CD4-positive, alpha-beta T cell treated with Interleukin-21 for 1 hour (primary cell): Measurements from ENCODE around the gene EFNB2.

Experiments used
- DNase-seq: peaks from one replicate; pipeline ENCODE4 v3.0.0-alpha.2; 2020

EFNB2 gene

GRCh38 chr13:106480351-106480910, 55.0 kb downstream of the EFNB2 start:
- DNase-seq = no peak

- DNase-seq = no peak
Measured at GRCh38 chr13:106479929-106480328, 55.5 kb downstream of the EFNB2 start.

DNA sequence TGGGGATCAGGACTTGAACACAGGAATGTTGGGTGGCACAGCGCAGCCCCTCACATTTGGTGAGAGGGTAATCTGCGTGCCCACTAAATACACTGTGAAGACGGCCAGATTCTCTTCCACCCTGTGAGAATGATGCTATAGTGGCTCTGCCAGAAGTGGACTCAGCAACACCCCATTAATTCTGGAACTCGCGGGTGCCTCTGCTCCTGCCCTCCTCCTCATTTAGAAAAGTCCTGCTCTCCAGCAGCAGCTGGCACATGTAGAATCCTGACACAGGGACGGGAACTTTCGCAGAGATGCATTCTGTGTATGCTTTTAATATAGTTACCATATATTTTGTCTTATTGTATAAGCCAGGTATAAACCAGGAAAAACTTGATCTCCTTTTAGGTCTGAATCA, 57.3 kb downstream of the EFNB2 start:
- DNase-seq = no peak

DNA sequence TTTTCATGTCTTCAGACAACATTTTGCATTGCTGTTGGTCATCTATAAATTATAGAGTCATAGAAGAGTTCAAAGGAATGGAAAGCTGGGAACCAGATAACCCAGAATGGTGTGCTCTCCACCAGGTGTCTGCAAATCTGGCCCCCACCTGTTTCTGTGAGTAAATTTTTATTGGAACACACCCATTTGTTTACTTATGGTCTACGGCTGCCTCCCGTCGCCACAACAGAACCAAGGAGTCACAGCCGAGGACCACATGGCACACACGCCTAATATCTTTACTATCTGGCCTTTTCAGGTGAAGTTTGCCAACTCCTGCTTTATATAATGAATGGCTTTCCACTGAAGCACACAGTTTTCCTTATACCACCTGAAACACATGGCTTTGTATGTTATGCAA, 58.2 kb downstream of the EFNB2 start:
- DNase-seq = no peak

GRCh38 chr13:106475852-106476251, 59.6 kb downstream of the EFNB2 start:
- DNase-seq = no peak

- no peak for DNase-seq
Measured at GRCh38 chr13:106474912-106475311, 60.5 kb downstream of the EFNB2 start.

DNA sequence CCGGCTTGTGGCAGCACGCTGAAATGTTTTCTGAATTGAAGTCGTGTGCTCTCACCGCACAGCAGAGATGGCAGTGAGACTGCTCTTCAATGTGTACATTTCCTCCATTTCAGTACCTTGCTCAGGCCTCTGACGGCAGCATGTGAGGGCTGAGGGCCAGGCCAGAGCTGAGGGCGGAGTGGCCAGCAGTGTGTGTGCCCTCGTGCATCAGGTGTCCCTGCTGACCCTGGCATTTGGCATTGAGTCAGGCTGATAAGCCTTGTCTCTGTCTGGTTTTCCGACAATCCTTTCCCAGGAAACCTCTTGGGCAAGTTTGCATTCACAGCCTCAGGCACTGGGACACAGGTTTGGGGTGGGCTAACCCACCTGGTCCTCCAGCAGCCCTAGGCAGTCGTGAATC, 62.3 kb downstream of the EFNB2 start:
- no peak for DNase-seq

GRCh38 chr13:106472621-106473020, 62.8 kb downstream of the EFNB2 start:
- no peak for DNase-seq

DNA sequence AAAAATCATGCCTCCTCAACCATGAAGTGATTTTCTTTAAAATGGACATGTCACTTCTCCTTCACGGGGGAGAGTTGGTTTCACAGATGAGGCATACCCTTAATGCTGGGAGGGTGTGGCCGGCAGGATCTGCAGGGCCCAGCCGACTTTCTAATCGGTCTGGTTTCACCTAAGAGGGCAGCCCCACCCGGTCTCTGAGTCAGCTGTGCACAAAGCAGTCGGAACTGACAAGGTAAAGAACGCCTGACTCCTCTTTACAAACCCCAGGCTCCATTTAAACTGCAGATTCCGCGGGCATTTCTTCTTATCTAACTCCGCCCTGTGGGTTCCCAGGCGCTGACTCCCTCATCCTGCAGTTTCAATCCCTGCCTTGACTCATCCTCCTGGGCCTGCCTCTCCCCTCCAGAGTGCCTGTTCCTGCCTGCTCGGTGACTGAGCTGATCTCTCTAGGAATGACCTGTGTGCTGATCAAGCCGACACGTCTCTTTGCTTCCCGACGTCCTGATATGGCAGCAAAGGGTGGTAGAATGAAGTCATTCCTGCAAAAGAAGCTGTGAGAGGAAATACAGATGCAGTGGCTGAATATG, 63.4 kb downstream of the EFNB2 start:
- DNase-seq = no peak

GRCh38 chr13:106470576-106470975, 64.9 kb downstream of the EFNB2 start:
- DNase-seq = no peak

DNA sequence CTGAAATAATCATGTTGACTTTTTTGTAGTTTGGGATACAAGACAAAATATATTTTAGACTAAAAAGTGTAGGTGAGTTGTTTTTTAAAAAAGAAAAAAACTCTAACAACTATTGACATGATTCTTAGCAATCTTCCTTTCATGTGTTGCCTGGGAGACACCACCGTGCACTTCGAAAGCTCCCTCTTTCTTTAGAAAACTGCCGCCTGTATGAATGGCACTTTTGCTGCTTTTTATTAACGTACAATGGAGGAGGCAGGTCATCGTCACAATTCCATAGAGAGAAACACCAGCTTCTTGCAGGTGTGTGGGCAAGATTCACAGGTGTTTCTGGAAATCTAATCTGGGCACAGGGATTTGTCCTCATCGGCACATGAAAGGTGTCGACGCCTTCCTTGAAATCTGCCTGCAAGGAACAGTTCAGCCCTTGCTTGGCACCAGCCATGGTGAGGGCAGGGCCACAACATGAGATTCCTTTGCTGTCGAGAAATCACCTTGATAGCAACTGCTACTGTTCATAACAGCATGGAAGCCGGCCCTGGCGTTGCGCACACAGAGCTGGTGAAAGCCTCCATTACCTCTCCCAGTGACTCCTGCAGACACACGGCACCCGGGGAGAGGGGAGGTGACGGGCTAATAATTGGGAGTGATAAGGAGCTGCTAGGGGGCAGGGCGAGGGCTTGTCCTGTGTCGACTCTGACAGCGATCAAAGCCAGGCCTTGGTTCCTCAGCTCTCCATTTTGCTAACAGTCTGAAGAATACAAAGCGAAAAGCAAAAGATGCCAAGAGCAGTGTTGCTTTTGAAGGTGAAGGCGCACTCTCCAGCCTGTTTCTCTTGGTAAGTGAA, 66.5 kb downstream of the EFNB2 start:
- no peak for DNase-seq

- DNase-seq = no peak
Measured at GRCh38 chr13:106468207-106468606, 67.3 kb downstream of the EFNB2 start.

DNA sequence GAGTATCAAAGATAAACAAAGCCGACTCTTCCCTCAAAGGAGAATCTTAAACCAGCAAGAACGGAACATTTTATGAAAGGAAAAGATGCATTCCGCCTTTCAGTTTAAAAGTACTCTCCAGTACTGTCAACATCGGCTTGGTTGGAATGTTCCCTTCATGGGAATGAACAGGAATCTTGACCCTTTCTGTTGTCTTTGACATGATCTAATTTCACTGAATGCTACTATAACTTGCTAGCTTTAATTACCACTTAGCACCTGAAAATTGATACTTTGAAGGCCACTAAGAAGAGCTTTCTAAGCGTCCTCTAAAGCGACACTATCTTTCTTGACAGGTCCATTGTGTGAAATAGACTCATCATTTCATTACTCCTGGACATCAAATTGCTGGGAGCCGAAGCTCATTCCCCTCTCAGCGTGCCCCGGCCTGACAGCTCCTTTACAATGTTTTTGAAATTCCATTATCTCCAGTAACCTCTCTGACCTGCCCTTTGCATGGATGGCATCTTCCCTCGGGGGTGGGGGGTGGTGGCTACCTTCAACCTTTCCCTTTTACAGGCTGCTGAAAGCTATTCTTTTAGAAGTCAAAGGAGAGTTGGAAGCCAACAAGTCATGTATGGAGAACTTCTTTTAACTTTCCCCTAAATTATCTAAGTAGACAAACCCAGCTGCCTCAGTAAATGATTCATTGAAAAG, 67.9 kb downstream of the EFNB2 start:
- DNase-seq = no peak

- no peak for DNase-seq
Measured at GRCh38 chr13:106466691-106467426, 68.6 kb downstream of the EFNB2 start.

DNA sequence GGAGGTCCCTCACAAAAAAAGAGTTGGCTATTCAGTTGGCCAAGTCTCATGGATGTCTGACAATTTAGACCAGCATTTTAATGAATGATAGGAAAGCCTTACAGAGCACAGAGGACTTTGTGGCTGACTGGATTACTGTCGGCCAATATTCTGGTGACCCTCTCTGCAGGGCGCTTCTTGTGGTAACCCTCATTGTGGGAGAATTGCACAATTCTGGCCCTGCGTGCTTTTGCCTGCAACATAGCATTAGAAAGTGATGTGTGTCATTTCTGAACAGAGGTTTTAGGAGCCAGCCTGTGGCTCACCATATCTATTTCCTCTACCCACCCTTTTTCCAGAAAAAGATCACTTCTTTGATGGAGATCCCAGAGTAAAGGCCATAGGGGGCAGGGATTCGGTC, 71.4 kb downstream of the EFNB2 start:
- no peak for DNase-seq

GRCh38 chr13:106462710-106463109, 72.8 kb downstream of the EFNB2 start:
- DNase-seq = no peak

DNA sequence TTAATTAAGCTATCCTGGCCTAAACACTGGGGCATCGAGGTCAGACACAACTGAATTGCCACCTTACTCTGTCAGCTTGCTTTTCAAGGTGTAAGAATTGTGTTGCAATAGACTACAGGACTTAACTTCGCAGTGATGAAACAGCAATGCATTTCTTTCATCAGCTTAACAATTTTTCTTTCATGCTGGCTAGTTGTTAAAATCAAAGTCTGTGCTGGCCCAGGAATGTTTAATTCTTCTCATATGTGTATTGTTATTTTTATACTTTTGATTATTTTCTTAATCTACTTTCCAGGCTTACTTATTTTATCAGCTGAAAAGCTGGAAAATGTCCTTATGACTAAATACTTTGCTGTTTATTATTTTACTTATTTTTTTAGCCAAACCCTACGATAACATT, 79.7 kb downstream of the EFNB2 start:
- no peak for DNase-seq

- no peak for DNase-seq
Measured at GRCh38 chr13:106455190-106455589, 80.3 kb downstream of the EFNB2 start.

- no peak for DNase-seq
Measured at GRCh38 chr13:106453101-106453500, 82.4 kb downstream of the EFNB2 start.

- no peak for DNase-seq
Measured at GRCh38 chr13:106450991-106451390, 84.5 kb downstream of the EFNB2 start.

DNA sequence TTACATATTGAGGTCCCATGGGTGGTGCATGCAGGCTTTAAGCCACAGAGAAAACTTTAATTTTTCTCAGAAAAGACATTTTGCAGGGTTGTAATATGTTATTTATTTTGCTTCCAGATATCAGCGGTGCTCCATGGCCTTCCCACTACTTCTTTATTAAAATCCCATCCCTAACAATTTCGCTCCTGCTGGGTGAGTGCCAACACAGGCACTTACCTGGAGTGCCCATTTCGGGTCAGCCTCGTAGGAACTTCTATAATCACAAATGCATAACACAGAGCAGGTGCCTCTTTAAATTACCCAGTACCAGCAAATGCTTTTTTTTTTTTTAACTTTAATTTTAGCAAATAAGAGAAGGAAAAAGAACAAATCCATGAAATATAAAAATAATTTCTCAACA, 86.4 kb downstream of the EFNB2 start:
- DNase-seq = no peak

- DNase-seq = no peak
Measured at GRCh38 chr13:106445996-106446395, 89.5 kb downstream of the EFNB2 start.
